GM18870 (cell line): ENCODE measurements around the gene PLA2G3.

Experiments
- ATAC-seq: cut with Tn5 transposase; IDR thresholded peaks from one replicate; pipeline ENCODE4 v1.9.1; 2021; ENCODE audit warnings: moderate library complexity; ENCODE audit not compliant: unreplicated experiment

Gene PLA2G3

GRCh38 chr22:31148488-31148887, 8.2 kb upstream of the PLA2G3 start:
- no peak for ATAC-seq

GRCh38 chr22:31144223-31144622, 3.9 kb upstream of the PLA2G3 start:
- no peak for ATAC-seq

- ATAC-seq = no peak
Measured at GRCh38 chr22:31143537-31143936, 3.2 kb upstream of the PLA2G3 start.

GRCh38 chr22:31143038-31143437, 2.7 kb upstream of the PLA2G3 start:
- ATAC-seq = no peak

- no peak for ATAC-seq
Measured at GRCh38 chr22:31142285-31142684, 2.0 kb upstream of the PLA2G3 start.

GRCh38 chr22:31141551-31141950, 1.2 kb upstream of the PLA2G3 start:
- no peak for ATAC-seq

- no peak for ATAC-seq
Measured at GRCh38 chr22:31140746-31141145, 438 bp upstream of the PLA2G3 start.

- no peak for ATAC-seq
Measured at GRCh38 chr22:31139066-31139465, 1.2 kb downstream of the PLA2G3 start.

GRCh38 chr22:31138126-31138525, 2.2 kb downstream of the PLA2G3 start:
- ATAC-seq = no peak

- ATAC-seq = no peak
Measured at GRCh38 chr22:31137721-31138120, 2.6 kb downstream of the PLA2G3 start.

- no peak for ATAC-seq
Measured at GRCh38 chr22:31136711-31137110, 3.6 kb downstream of the PLA2G3 start.

- no peak for ATAC-seq
Measured at GRCh38 chr22:31136155-31136554, 4.2 kb downstream of the PLA2G3 start.

GRCh38 chr22:31135706-31136105, 4.6 kb downstream of the PLA2G3 start:
- ATAC-seq = no peak

GRCh38 chr22:31134688-31135087, 5.6 kb downstream of the PLA2G3 start:
- ATAC-seq = no peak

GRCh38 chr22:31133911-31134310, 6.4 kb downstream of the PLA2G3 start:
- no peak for ATAC-seq

GRCh38 chr22:31130873-31131272, 9.4 kb downstream of the PLA2G3 start:
- ATAC-seq = no peak

- no peak for ATAC-seq
Measured at GRCh38 chr22:31128156-31128555, 12.2 kb downstream of the PLA2G3 start.

GRCh38 chr22:31127181-31127772, 13.0 kb downstream of the PLA2G3 start:
- no peak for ATAC-seq

GRCh38 chr22:31126869-31127175, 13.5 kb downstream of the PLA2G3 start:
- no peak for ATAC-seq

GRCh38 chr22:31126128-31126868, 14.0 kb downstream of the PLA2G3 start:
- no peak for ATAC-seq

GRCh38 chr22:31125521-31126117, 14.7 kb downstream of the PLA2G3 start:
- ATAC-seq = no peak

- ATAC-seq = no peak
Measured at GRCh38 chr22:31124811-31125465, 15.4 kb downstream of the PLA2G3 start.
